ENCODE results near the gene NTM. TPM values are rescaled to one million over a fixed set of nuclear protein-coding genes. Genes with fewer than 3 reads are reported as not detected.
A peak's percentile ranks its signal among the peaks of the same experiment; 100 is the strongest.

Gene NTM
- total and polyA plus RNA-seq, 2 of the 8 experiments (the other 6 are each of a cell fraction or from before 2014, with no cell fraction given), result 13.4 to 20.0 TPM

GRCh38 chr11:131370901-131371790 lies 731 bp downstream of the NTM start:
- Histone ChIP-seq H3K79me1 (ENCODE audit: low read depth, low read length) (no peaks in the 10 kb centered on the region), H3K23ac (ENCODE audit: insufficient read length) (no peak overlapping the region), H3K18ac (ENCODE audit: extremely low read depth, low read length) (no peak overlapping the region), H3K4ac (replicated peaks; ENCODE audit: insufficient read length, low read depth, low read length) (no peak overlapping the region), H3K79me2 (ENCODE audit: control insufficient read depth in 1 of 2, insufficient read depth in 2 of 2, low read length in 2 of 2) (no peaks in the 10 kb centered on the region), H2BK120ac (replicated peaks; ENCODE audit: low read depth, low read length) (no peak overlapping the region), H3K56ac (replicated peaks; ENCODE audit: insufficient read length, low read depth, low read length) (no peak overlapping the region), H3K9ac (replicated peaks in 1 of 4; ENCODE audit: extremely low read depth in 1 of 4, low read depth in 3 of 4, low read length in 3 of 4) (no peak overlapping the region; a peak in 1 of 7 replicates), H2AK5ac (ENCODE audit: low read depth, low read length) (no peak overlapping the region), H4K91ac (replicated peaks; ENCODE audit: insufficient read length, low read length) (no peak overlapping the region), H3K14ac (ENCODE audit: insufficient read length) (no peak overlapping the region), H3K27me3 (replicated peaks in 1 of 4; ENCODE audit: control insufficient read depth in 3 of 4, extremely low read depth in 1 of 4, insufficient read depth in 3 of 4, low read length in 3 of 4) (no peaks in the 10 kb centered on the region; a peak in 1 of 7 replicates), H3K4me3 (ENCODE audit: extremely low read depth in 1 of 4, insufficient read depth in 2 of 4, low read depth in 3 of 4, low read length in 4 of 4) (no peak overlapping the region), H4K20me1 (replicated peaks in 1 of 2; ENCODE audit: control insufficient read depth in 1 of 2, insufficient read depth in 2 of 2, low read length in 2 of 2) (no peaks in the 10 kb centered on the region), H2BK12ac (ENCODE audit: low read depth, low read length) (no peak overlapping the region), H3K27ac (ENCODE audit: low read depth, low read length) (no peak overlapping the region), H4K5ac (ENCODE audit: insufficient read length, low read depth, low read length) (no peak overlapping the region), H2BK20ac (ENCODE audit: low read length) (no peak overlapping the region), H3K4me1 (replicated peaks in 1 of 4; ENCODE audit: control insufficient read depth in 3 of 4, insufficient read depth in 4 of 4, low read length in 3 of 4) (peaks cover 11 to 24% (median 19%) of the 10 kb centered on the region in 4 experiments), H3K9me3 (ENCODE audit: insufficient read depth in 2 of 2, low read depth in 1 of 2, low read length in 1 of 2) (no peaks in the 10 kb centered on the region), H3K36me3 (ENCODE audit: control insufficient read depth in 2 of 4, insufficient read depth in 4 of 4, low read length in 3 of 4) (no peaks in the 10 kb centered on the region), H4K8ac (ENCODE audit: extremely low read depth, insufficient read depth, low read length) (peak overlapping the region; percentile 53; the same call in 1 of the 2 replicates), H2BK15ac (ENCODE audit: low read length) (no peak overlapping the region), H2BK5ac (ENCODE audit: low read depth, low read length) (no peak overlapping the region), H3K23me2 (ENCODE audit: low read depth, low read length) (no peaks in the 10 kb centered on the region), H3K4me2 (ENCODE audit: insufficient read depth in 1 of 2, low read depth in 2 of 2, low read length in 2 of 2) (peak overlapping the region; percentile 31 to 53; a peak in 2 of 4 replicates), H2AFZ (ENCODE audit: low read length) (no peak overlapping the region)
- no peak for FAIRE-seq
- TF ChIP-seq KDM5A (IDR thresholded peaks at IDR 0.05; ENCODE audit: low read length), result no peak
- no peak for TF ChIP-seq RAD21 (IDR thresholded peaks at IDR 0.05 in 1 of 2, conservative IDR thresholded peaks at IDR 0.05 in 1 of 2; ENCODE audit: low read depth in 2 of 2, low read length in 2 of 2)
- TF ChIP-seq FOSL1 (IDR thresholded peaks at IDR 0.05; ENCODE audit: insufficient read depth, low read depth, low read length), result no peak
- TF ChIP-seq, protein P1, sequence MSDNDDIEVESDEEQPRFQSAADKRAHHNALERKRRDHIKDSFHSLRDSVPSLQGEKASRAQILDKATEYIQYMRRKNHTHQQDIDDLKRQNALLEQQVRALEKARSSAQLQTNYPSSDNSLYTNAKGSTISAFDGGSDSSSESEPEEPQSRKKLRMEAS (IDR thresholded peaks at IDR 0.05), result no peak
- no peak for TF ChIP-seq CHD2 (IDR thresholded peaks at IDR 0.05; ENCODE audit: low read length)
- no peak for TF ChIP-seq SAP30 (IDR thresholded peaks at IDR 0.05; ENCODE audit: insufficient read depth, insufficient replicate concordance, low read length)
- no peak for TF ChIP-seq EZH2 (IDR thresholded peaks at IDR 0.05; ENCODE audit: low read depth, low read length, severe bottlenecking)
- 81% methylated on average over 26 of the region's 26 CpGs; no CpG with 5 or more reads in 1 of the 2 experiments for whole genome bisulfite sequencing, 2 experiments (ENCODE audit: extremely low coverage in 1 of 2, insufficient coverage in 1 of 2, insufficient read length in 1 of 2, insufficient replicate concordance in 2 of 2, low coverage in 1 of 2, low lambda C conversion rate in 2 of 2, missing lambda C conversion rate in 1 of 2)
- POLR2A ChIA-PET (ENCODE audit: partially characterized antibody), result interaction anchor here (1.0 to 1.3 kb wide), 2 partner anchors 18 to 117 kb away, joined by 3 to 4 read pairs; no protein-coding TSS in a partner anchor
- no peak for DNase-seq (ENCODE audit: low read depth in 1 of 2, low spot score in 2 of 2)
- CTCF ChIA-PET (ENCODE audit: partially characterized antibody), result interaction anchor here (0.6 to 2.0 kb wide), 4 partner anchors 21 to 1281 kb away, joined by 3 to 8 read pairs (median 4); no protein-coding TSS in a partner anchor
